HFFc6 (cell line): ENCODE measurements around the gene BMP10. TPM values are rescaled to one million over a fixed set of nuclear protein-coding genes. Genes with fewer than 3 reads are reported as not detected.

ENCODE experiments used
- DNase-seq: peaks from one replicate; pipeline ENCODE4 v3.0.0-alpha.2; 2018
- H3K27ac Mint-ChIP-seq: 2 replicates; pipeline ENCODE4 v1.8.0; 2020; ENCODE audit warnings: mild to moderate bottlenecking, mixed read lengths
- H3K27me3 Mint-ChIP-seq: 2 replicates; pipeline ENCODE4 v1.8.0; 2021; ENCODE audit warnings: mild to moderate bottlenecking, moderate library complexity, mixed read lengths; ENCODE audit not compliant: insufficient read depth
- H3K36me3 Mint-ChIP-seq: 2 replicates; pipeline ENCODE4 v1.8.0; 2021; ENCODE audit warnings: low read depth, mixed read lengths
- H3K4me1 Mint-ChIP-seq: 2 replicates; pipeline ENCODE4 v1.8.0; 2020; ENCODE audit warnings: low read depth, mixed read lengths
- H3K4me3 Mint-ChIP-seq: 2 replicates; pipeline ENCODE4 v1.8.0; 2020; ENCODE audit warnings: mild to moderate bottlenecking, moderate library complexity, mixed read lengths
- H3K9me3 Mint-ChIP-seq: 2 replicates; pipeline ENCODE4 v1.8.0; 2020; ENCODE audit warnings: mild to moderate bottlenecking, mixed read lengths
- CTCF ChIP-seq: fragments of 200-600 bp; sonication (generic); IDR thresholded peaks from 2 replicates; pipeline ENCODE4 v1.5.0; 2021; ENCODE audit warnings: antibody characterized with exemption, mild to moderate bottlenecking
- total RNA-seq, 6 experiments: library from RNA; stranded (reverse); fragmentation: NEBNext Ultra II Directional; extraction: Animal tissue kit (Norgen Biotek cat#: 25700); gene quantifications; 2 replicates in 1 of 6; 3 replicates in 5 of 6; pipeline ENCODE4 v1.2.3, GENCODE V29; 2021

The BMP10 gene
- total RNA-seq, 6 experiments from 2014 or later = not detected

- H3K4me3 Mint-ChIP-seq = no peak overlapping the region
- H3K36me3 Mint-ChIP-seq = no peaks in the 10 kb centered on the region
- DNase-seq = peak; percentile 47
- no peaks in the 10 kb centered on the region for H3K9me3 Mint-ChIP-seq
- peaks cover 9% of the 10 kb centered on the region; the same call in 1 of the 2 replicates for H3K27me3 Mint-ChIP-seq
- H3K27ac Mint-ChIP-seq = no peak overlapping the region
- TF ChIP-seq CTCF = peak; percentile 94
- peaks cover 20% of the 10 kb centered on the region for H3K4me1 Mint-ChIP-seq
Observed at GRCh38 chr2:68909793-68910674, 38.8 kb upstream of the BMP10 start.

- Mint-ChIP-seq H3K9me3 (no peaks in the 10 kb centered on the region), H3K27ac (peak overlapping the region; percentile 38; the same call in 1 of the 2 replicates), H3K27me3 (peaks cover 17% of the 10 kb centered on the region; the same call in 1 of the 2 replicates), H3K4me1 (peaks cover 25% of the 10 kb centered on the region), H3K4me3 (no peak overlapping the region), H3K36me3 (no peaks in the 10 kb centered on the region)
- DNase-seq = peak; percentile 23
- no peak for TF ChIP-seq CTCF
Observed at GRCh38 chr2:68908392-68908970, 37.3 kb upstream of the BMP10 start.

GRCh38 chr2:68907920-68908253 is 36.7 kb upstream of the BMP10 start:
- Mint-ChIP-seq H3K36me3 (no peaks in the 10 kb centered on the region), H3K27ac (no peak overlapping the region), H3K9me3 (no peaks in the 10 kb centered on the region), H3K27me3 (peaks cover 18% of the 10 kb centered on the region), H3K4me1 (peaks cover 25% of the 10 kb centered on the region), H3K4me3 (no peak overlapping the region)
- DNase-seq = no peak
- no peak for TF ChIP-seq CTCF

GRCh38 chr2:68907232-68907919 is 36.2 kb upstream of the BMP10 start:
- H3K27ac Mint-ChIP-seq = no peak overlapping the region
- H3K36me3 Mint-ChIP-seq = no peaks in the 10 kb centered on the region
- peaks cover 18% of the 10 kb centered on the region for H3K27me3 Mint-ChIP-seq
- H3K4me1 Mint-ChIP-seq = peaks cover 25% of the 10 kb centered on the region
- H3K4me3 Mint-ChIP-seq = no peak overlapping the region
- no peak for DNase-seq
- peaks cover 3% of the 10 kb centered on the region; the same call in 1 of the 2 replicates for H3K9me3 Mint-ChIP-seq
- TF ChIP-seq CTCF = no peak

GRCh38 chr2:68906716-68907115 is 35.5 kb upstream of the BMP10 start:
- Mint-ChIP-seq H3K4me3 (no peak overlapping the region), H3K9me3 (peaks cover 9% of the 10 kb centered on the region), H3K27me3 (peaks cover 18% of the 10 kb centered on the region), H3K27ac (no peak overlapping the region), H3K4me1 (peaks cover 25% of the 10 kb centered on the region), H3K36me3 (peaks cover 3% of the 10 kb centered on the region; the same call in 1 of the 2 replicates)
- no peak for DNase-seq
- no peak for TF ChIP-seq CTCF
